HEK293 (cell line): Measurements from ENCODE around the gene CYP1B1.

Experiments
- HOXA7 ChIP-seq: sonication (generic); formaldehyde crosslinking; IDR thresholded peaks from 2 replicates; pipeline ENCODE4 v1.8.1; 2022; ENCODE audit warnings: missing genetic modification reagents, borderline replicate concordance
- SP2 ChIP-seq: fragments of 450-650 bp; formaldehyde crosslinking; IDR thresholded peaks from 2 replicates; pipeline ENCODE4 v1.5.1; 2016; ENCODE audit warnings: missing biosample characterization, missing genetic modification characterization
- YY1 ChIP-seq: fragments of 450-650 bp; formaldehyde crosslinking; IDR thresholded peaks from 2 replicates; pipeline ENCODE4 v1.5.1; 2018; ENCODE audit warnings: missing biosample characterization, missing genetic modification characterization
- ZNF24 ChIP-seq: fragments of 450-650 bp; formaldehyde crosslinking; IDR thresholded peaks from 2 replicates; pipeline ENCODE4 v1.5.1; 2016; ENCODE audit warnings: missing biosample characterization, missing genetic modification characterization
- TF ChIP-seq, protein P1 (sequence below): fragments of 450-650 bp; formaldehyde crosslinking; IDR thresholded peaks from 2 replicates; pipeline ENCODE4 v1.5.1; 2016; ENCODE audit warnings: missing biosample characterization, missing genetic modification characterization
- TF ChIP-seq, protein P2 (sequence below): fragments of 450-650 bp; formaldehyde crosslinking; IDR thresholded peaks from 2 replicates; pipeline ENCODE4 v1.5.0; 2017; ENCODE audit warnings: missing biosample characterization, missing genetic modification characterization, borderline replicate concordance

DNA sequence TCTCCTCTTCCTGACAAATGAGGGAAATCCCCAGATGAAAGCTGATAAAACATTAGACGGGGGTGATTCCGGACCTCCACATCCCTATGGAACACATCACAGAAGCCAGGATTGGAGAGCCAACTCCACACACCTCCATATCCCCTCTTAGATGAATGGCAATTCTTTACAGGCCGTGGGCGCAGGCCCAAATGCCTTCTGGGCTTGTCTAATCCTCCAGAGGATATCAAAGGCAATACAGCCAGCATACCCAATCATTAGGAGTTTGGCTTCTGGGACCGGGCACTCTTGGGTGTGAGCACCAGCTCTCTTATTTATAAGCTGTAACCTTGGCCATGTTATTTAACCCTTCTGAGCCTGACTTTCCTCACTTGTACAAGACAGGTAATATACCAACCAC, 15.0 kb upstream of the CYP1B1 start:
- TF ChIP-seq, protein P1, sequence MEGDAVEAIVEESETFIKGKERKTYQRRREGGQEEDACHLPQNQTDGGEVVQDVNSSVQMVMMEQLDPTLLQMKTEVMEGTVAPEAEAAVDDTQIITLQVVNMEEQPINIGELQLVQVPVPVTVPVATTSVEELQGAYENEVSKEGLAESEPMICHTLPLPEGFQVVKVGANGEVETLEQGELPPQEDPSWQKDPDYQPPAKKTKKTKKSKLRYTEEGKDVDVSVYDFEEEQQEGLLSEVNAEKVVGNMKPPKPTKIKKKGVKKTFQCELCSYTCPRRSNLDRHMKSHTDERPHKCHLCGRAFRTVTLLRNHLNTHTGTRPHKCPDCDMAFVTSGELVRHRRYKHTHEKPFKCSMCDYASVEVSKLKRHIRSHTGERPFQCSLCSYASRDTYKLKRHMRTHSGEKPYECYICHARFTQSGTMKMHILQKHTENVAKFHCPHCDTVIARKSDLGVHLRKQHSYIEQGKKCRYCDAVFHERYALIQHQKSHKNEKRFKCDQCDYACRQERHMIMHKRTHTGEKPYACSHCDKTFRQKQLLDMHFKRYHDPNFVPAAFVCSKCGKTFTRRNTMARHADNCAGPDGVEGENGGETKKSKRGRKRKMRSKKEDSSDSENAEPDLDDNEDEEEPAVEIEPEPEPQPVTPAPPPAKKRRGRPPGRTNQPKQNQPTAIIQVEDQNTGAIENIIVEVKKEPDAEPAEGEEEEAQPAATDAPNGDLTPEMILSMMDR (tag by site-specific recombination): no peak
- TF ChIP-seq HOXA7 (CRISPR knock-in tag) (no peak), SP2 (no peak), ZNF24 (tag by site-specific recombination) (no peak), YY1 (tag by site-specific recombination) (no peak)
- TF ChIP-seq, protein P2, sequence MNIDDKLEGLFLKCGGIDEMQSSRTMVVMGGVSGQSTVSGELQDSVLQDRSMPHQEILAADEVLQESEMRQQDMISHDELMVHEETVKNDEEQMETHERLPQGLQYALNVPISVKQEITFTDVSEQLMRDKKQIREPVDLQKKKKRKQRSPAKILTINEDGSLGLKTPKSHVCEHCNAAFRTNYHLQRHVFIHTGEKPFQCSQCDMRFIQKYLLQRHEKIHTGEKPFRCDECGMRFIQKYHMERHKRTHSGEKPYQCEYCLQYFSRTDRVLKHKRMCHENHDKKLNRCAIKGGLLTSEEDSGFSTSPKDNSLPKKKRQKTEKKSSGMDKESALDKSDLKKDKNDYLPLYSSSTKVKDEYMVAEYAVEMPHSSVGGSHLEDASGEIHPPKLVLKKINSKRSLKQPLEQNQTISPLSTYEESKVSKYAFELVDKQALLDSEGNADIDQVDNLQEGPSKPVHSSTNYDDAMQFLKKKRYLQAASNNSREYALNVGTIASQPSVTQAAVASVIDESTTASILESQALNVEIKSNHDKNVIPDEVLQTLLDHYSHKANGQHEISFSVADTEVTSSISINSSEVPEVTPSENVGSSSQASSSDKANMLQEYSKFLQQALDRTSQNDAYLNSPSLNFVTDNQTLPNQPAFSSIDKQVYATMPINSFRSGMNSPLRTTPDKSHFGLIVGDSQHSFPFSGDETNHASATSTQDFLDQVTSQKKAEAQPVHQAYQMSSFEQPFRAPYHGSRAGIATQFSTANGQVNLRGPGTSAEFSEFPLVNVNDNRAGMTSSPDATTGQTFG (tag by site-specific recombination): no peak
